ENCODE results near the gene LSM3.

Gene LSM3

DNA sequence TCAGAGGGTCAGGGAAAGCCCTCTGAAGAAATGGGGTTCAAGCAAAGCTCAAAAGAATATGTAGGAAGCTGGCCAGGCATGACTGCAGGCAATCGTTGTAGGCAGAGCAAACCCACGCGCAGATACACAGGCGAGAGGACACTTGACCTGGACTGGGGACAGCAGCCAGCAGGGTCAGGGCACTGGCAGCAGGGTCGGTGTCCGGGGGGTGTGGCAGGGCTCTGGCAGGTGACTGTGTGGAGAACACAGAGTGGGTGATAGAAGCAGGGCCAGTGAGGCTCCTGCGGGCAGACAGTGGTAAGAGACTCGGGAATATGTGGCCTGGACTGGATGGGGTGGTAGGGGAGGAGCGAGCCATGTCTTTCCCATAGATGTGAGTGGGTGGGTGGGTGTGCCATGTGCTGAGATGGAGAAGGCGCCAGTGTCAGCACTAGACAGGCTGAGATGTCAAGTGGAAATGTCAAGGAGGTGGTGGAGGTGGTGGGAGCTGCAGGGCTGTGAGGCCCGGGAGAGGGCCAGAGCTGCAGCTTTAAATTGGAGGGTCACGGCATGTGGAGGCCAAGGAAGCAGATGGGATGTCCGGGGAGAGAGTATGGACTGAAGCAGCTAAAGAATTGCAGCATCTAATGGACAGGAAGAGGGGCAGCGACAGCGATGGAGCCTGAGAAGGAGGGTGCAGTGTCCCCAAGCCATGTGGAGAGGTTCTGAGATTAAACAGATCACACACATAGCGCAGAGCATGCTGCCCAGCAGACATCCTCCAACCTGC, 40.3 kb upstream of the LSM3 start:
- DNase-seq (ENCODE audit: low read depth): no peak
- no peak for TF ChIP-seq CTCF (IDR thresholded peaks at IDR 0.05; ENCODE audit: low read depth, low read length, missing control alignments)

DNA sequence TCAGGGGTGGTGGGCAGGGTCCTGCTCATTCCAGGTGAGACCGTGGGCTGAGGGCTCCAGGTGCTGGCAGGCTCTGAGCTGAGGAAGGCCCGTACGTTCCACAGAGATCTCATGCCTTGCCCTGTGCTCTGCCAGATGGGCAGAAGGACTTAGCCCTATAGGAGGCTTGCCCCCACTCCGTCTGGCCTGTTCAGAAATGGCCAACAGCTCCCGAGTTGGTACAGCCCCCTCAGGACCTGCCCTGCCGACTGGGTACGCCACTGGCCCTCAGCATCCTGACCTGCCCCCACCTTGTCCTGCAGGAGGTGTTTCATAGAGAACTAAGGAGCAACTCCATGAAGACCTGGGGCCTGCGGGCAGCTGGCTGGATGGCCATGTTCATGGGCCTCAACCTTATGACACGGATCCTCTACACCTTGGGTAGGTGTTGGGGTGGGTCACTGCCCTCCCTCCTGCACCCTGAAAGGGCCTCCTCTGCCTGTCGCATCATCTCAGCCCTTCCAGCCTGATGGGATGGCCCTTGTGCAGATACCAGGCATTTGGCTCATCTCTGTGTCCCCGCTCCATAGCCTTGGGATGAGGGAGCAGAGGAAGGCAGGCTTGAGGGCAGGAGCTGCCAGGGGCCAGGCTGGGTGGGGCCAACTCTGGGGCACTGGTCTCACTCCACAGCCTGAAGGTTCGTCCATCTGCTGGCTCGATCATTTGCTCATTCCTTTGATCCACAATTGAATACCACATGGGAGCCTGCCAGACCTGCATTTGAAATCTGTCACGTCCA, 39.5 kb upstream of the LSM3 start:
- TF ChIP-seq CTCF (IDR thresholded peaks at IDR 0.05; ENCODE audit: low read depth, low read length, missing control alignments): no peak
- DNase-seq (ENCODE audit: low read depth): no peak
- no peak overlapping the region for H3K4me3 ChIP-seq (ENCODE audit: low read depth, low read length)

More for the DNA sequence above, 40.3 kb upstream of the LSM3 start:
- H3K4me3 ChIP-seq (ENCODE audit: low read depth, low read length): no peak overlapping the region

DNA sequence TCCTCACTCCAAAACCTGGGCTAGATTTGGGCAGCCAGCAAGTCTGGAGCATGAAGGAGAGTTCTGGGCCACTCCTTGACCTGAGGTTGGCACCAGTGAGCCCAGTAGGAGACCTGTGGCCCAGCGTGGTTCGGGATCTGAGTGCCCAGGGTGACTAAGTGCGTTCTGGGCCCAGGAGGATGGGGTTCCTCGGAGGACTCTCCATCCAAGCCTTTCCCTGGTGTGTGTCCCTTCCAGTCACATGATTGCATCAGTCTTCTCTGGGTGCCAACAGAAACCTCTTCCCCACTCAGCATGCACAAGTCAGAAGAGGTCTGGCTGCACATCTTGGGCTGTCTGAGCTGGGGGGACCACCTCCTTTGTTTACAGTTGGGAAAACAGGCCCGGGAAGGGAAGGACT, 38.8 kb upstream of the LSM3 start:
- no peak overlapping the region for H3K4me3 ChIP-seq (ENCODE audit: low read depth, low read length)
- no peak for DNase-seq (ENCODE audit: low read depth)
- TF ChIP-seq CTCF (IDR thresholded peaks at IDR 0.05; ENCODE audit: low read depth, low read length, missing control alignments): no peak

DNA sequence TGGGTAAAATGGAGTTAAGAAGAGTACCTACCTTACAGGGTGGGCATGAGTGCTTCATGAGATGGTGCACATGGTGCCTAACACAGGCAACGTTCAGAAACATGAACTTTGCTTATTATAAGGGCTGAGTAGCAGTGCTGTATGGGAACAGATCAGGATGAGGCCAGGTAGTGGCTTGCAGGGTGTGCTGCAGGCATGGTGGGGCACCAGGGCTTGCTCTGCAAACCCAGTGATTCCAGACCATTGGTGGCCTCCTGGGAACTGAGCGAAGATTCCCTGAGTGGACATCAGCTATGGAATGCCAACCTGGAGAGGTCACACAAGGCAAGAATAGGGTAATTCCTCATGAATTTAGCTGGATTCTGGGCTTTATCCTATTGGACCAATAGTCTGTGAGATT, 37.9 kb upstream of the LSM3 start:
- no peak for DNase-seq (ENCODE audit: low read depth)
- TF ChIP-seq CTCF (IDR thresholded peaks at IDR 0.05; ENCODE audit: low read depth, low read length, missing control alignments): no peak
- H3K4me3 ChIP-seq (ENCODE audit: low read depth, low read length): no peak overlapping the region

- no peak for TF ChIP-seq CTCF (IDR thresholded peaks at IDR 0.05; ENCODE audit: low read depth, low read length, missing control alignments)
- no peak overlapping the region for H3K4me3 ChIP-seq (ENCODE audit: low read depth, low read length)
- no peak for DNase-seq (ENCODE audit: low read depth)
Observed at GRCh38 chr3:14141144-14141543, 37.5 kb upstream of the LSM3 start.

DNA sequence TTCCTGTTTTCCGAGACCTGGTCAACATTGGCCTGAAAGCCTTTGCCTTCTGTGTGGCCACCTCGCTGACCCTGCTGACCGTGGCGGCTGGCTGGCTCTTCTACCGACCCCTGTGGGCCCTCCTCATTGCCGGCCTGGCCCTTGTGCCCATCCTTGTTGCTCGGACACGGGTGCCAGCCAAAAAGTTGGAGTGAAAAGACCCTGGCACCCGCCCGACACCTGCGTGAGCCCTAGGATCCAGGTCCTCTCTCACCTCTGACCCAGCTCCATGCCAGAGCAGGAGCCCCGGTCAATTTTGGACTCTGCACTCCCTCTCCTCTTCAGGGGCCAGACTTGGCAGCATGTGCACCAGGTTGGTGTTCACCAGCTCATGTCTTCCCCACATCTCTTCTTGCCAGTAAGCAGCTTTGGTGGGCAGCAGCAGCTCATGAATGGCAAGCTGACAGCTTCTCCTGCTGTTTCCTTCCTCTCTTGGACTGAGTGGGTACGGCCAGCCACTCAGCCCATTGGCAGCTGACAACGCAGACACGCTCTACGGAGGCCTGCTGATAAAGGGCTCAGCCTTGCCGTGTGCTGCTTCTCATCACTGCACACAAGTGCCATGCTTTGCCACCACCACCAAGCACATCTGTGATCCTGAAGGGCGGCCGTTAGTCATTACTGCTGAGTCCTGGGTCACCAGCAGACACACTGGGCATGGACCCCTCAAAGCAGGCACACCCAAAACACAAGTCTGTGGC, 36.8 kb upstream of the LSM3 start:
- DNase-seq (ENCODE audit: low read depth): no peak
- H3K4me3 ChIP-seq (ENCODE audit: low read depth, low read length): no peak overlapping the region
- TF ChIP-seq CTCF (IDR thresholded peaks at IDR 0.05; ENCODE audit: low read depth, low read length, missing control alignments): no peak

Data from GM12864 (cell line).